ENCODE data around the gene ADAD2. TPM values are rescaled to one million over a fixed set of nuclear protein-coding genes. Genes with fewer than 3 reads are reported as not detected.

ADAD2 gene
- polyA plus RNA-seq, 1 experiment: not detected

- peaks cover 7% of the 10 kb centered on the region for H3K27me3 ChIP-seq (ENCODE audit: control insufficient read depth, insufficient read depth, low read length)
- ChIA-PET POLR2A (interaction anchor here (0.6 kb wide), 1 partner anchor 40 kb away, joined by 5 read pairs; no protein-coding TSS in a partner anchor), CTCF (interaction anchor here (1.5 kb wide), 1 partner anchor 11 kb away, joined by 5 read pairs; no protein-coding TSS in a partner anchor)
- no peak for TF ChIP-seq CTCF (IDR thresholded peaks at IDR 0.05; ENCODE audit: insufficient read depth, low read depth, low read length)
- no peak overlapping the region for H3K4me3 ChIP-seq (ENCODE audit: low read depth, low read length)
- H3K36me3 ChIP-seq (ENCODE audit: control insufficient read depth, insufficient read depth, low read length): no peaks in the 10 kb centered on the region
- no peak for DNase-seq (ENCODE audit: low read depth)
Measured at GRCh38 chr16:84165746-84166145, 25.2 kb upstream of the ADAD2 start.

- H3K4me3 ChIP-seq (ENCODE audit: low read depth, low read length): no peak overlapping the region
- H3K36me3 ChIP-seq (ENCODE audit: control insufficient read depth, insufficient read depth, low read length): no peaks in the 10 kb centered on the region
- peaks cover 4% of the 10 kb centered on the region for H3K27me3 ChIP-seq (ENCODE audit: control insufficient read depth, insufficient read depth, low read length)
- POLR2A ChIA-PET: no interaction called here
- CTCF ChIA-PET: interaction anchor here (1.0 to 1.8 kb wide), 4 partner anchors 10 to 20 kb away, joined by 3 to 6 read pairs (median 6); partner anchors contain the start of gene TAF1C
- no peak for TF ChIP-seq CTCF (IDR thresholded peaks at IDR 0.05; ENCODE audit: insufficient read depth, low read depth, low read length)
- DNase-seq (ENCODE audit: low read depth): no peak
Measured at GRCh38 chr16:84166796-84167695, 23.9 kb upstream of the ADAD2 start.

GRCh38 chr16:84169765-84170310 lies 21.1 kb upstream of the ADAD2 start:
- ChIA-PET POLR2A (no interaction called here), CTCF (interaction anchor here (1.0 to 1.2 kb wide), 2 partner anchors 14 to 17 kb away, joined by 4 read pairs; partner anchors contain the start of gene TAF1C)
- H3K36me3 ChIP-seq (ENCODE audit: control insufficient read depth, insufficient read depth, low read length): no peaks in the 10 kb centered on the region
- no peak for TF ChIP-seq CTCF (IDR thresholded peaks at IDR 0.05; ENCODE audit: insufficient read depth, low read depth, low read length)
- no peak for DNase-seq (ENCODE audit: low read depth)
- peaks cover 2% of the 10 kb centered on the region for H3K27me3 ChIP-seq (ENCODE audit: control insufficient read depth, insufficient read depth, low read length)
- H3K4me3 ChIP-seq (ENCODE audit: low read depth, low read length): no peak overlapping the region

GRCh38 chr16:84174396-84174795 lies 16.6 kb upstream of the ADAD2 start:
- H3K36me3 ChIP-seq (ENCODE audit: control insufficient read depth, insufficient read depth, low read length): peaks cover 5% of the 10 kb centered on the region; the same call in 1 of the 2 replicates
- CTCF ChIA-PET: interaction anchor here (1.0 to 4.8 kb wide), 2 partner anchors 12 to 13 kb away, joined by 5 to 42 read pairs; partner anchors contain the start of gene TAF1C
- no peak overlapping the region for H3K4me3 ChIP-seq (ENCODE audit: low read depth, low read length)

More at GRCh38 chr16:84174396-84174795, 16.6 kb upstream of the ADAD2 start:
- POLR2A ChIA-PET: no interaction called here
- no peak for TF ChIP-seq CTCF (IDR thresholded peaks at IDR 0.05; ENCODE audit: insufficient read depth, low read depth, low read length)
- no peaks in the 10 kb centered on the region for H3K27me3 ChIP-seq (ENCODE audit: control insufficient read depth, insufficient read depth, low read length)
- no peak for DNase-seq (ENCODE audit: low read depth)
